Ramos (cell line): ENCODE results near the gene YWHAG.
"Not testable (repeated sequence)": the region's sequence is repeated elsewhere in the genome, so short reads cannot be mapped to it uniquely, and the experiment has no call there.

Experiments used
- in situ Hi-C: fragments of 300-500 bp; cut with MboI; formaldehyde crosslinking; loops from one replicate; pipeline ENCODE4 v1.14.3; 2022; ENCODE audit warnings: low sequenced_read_pairs; ENCODE audit not compliant: unreplicated experiment

The YWHAG gene

DNA sequence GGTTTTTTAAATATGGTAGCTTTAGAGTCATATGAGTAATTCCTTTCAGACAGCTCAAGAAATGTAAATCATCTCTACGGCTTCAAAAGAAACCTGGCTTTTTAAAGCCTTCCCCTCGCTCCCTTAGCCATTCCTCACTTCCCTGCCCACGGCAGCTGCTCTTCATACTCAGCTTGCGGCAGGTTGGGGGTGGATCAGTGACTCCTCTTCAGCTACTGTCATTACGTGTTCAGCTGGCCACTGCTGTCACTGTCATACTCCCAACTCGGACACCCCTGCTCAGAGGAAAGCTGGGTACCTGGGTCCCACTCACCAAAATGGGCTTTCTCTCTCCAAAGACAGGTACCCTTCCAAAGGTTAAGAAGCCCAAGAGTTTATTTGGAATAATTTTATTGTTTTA lies 6.6 kb downstream of the YWHAG start:
- in situ Hi-C loops = no loop called here

GRCh38 chr7:76351372-76351771 lies 7.4 kb downstream of the YWHAG start:
- in situ Hi-C loops = no loop called here

DNA sequence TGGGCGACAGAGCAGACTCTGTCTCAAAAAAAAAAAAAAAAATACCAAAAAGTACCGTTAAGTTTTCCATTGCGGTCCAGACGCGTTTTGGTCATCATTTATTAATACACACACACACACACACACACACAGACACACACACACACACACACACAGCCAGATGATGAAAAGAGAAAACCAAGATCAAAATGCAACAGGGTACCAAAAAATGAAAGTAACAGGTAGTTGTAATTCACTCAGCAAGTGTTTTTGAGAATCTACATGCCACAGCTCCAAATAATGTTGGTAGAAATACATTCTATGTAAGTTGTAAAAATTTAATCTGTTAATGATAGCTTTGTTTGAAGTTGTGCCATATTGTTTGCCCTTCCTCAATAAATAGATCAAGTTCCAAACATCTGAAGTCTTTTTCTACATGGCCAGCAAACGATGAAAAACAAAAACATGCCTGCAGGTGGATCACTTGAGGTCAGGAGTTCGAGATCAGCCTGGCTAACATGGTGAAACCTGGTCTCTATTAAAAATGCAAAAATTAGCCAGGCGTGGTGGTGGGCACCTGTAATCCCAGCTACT lies 9.4 kb downstream of the YWHAG start:
- in situ Hi-C loops = no loop called here

GRCh38 chr7:76347710-76348109 lies 11.1 kb downstream of the YWHAG start:
- in situ Hi-C loops = no loop called here

GRCh38 chr7:76346778-76347177 lies 12.0 kb downstream of the YWHAG start:
- in situ Hi-C loops = no loop called here

GRCh38 chr7:76346097-76346496 lies 12.7 kb downstream of the YWHAG start:
- in situ Hi-C loops = no loop called here

DNA sequence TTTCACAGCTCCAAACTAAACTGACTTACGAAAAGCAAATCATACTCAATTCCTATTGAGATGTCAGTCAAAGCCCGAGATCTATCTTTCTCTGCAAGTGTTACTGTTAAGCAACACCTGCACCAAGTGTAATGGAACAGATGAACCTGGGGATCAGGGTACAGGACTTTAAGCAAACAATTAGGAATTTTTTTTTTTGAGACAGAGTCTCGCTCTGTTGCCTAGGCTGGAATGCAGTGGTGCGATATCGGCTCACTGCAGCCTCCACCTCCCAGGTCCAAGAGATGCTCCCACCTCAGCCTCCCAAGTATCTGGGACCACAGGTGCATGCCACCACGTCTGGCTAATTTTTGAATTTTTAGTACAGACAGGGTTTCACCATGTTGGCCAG lies 14.9 kb downstream of the YWHAG start:
- in situ Hi-C loops = no loop called here

GRCh38 chr7:76343294-76343930 lies 15.4 kb downstream of the YWHAG start:
- in situ Hi-C loops = no loop called here

DNA sequence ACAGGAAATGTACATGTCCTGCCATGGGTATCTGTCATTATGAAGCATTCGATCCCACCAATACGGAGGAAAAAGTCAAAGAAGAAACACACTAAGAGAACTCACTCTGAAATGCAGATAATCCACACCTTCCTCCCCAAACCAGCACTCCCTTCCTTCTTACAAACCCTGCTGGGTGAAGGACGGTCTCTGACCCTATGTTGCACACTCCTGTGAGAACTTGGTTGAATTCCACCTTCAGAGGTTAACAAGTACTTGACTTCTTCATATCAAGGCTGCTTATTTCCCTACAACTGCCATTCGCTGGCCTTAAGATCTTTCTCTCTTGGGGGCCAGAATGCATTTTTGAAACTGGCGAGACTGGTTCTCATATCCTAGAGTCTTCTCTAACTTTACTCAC lies 16.6 kb downstream of the YWHAG start:
- in situ Hi-C loops = no loop called here

DNA sequence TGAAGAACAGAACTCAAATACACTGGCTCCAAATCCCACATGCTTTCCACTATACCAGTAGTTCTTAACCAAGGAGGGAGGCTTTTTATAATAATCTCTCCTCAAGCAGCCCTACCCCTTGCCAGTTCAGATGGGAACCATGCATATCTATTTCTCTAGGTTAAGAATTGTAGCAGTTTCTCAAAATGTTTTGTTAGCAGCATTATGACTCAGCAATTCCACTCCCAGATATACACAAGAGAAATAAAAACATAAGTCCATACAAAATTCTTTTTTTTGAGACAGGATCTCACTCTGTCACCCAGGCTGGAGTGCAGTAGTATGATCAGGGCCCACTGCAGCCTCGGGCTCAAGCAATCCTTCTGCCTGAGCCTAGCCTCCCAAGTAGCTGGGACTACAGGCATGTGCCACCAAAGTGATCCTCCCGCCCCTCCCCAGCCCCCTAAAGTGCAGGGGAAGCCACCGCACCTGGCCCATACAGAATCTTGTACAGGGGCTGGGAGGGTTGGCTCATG lies 18.1 kb downstream of the YWHAG start:
- in situ Hi-C loops = no loop called here

GRCh38 chr7:76338298-76339084 lies 20.3 kb downstream of the YWHAG start:
- in situ Hi-C loops = no loop called here

DNA sequence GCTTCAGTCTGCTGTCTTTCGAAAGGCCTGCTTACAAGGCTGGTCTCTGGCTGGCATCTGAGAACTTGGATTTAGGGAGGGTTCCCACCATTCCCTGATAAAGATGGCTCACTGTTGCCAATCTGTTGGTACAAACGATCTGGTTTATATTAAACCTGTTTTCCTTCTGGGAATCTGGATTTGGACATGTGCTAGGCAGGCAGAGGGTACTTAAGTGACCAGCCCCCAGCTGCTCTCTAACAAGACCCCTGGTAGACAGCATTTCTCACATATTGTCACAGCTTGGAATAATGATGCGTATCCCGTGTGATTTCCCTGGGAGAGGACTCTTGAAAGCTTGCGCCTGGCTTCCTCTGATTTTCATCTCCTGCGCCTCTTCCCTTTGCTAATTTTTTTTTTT lies 21.6 kb downstream of the YWHAG start:
- in situ Hi-C loops = no loop called here

GRCh38 chr7:76336094-76336493 lies 22.7 kb downstream of the YWHAG start:
- in situ Hi-C loops = no loop called here

DNA sequence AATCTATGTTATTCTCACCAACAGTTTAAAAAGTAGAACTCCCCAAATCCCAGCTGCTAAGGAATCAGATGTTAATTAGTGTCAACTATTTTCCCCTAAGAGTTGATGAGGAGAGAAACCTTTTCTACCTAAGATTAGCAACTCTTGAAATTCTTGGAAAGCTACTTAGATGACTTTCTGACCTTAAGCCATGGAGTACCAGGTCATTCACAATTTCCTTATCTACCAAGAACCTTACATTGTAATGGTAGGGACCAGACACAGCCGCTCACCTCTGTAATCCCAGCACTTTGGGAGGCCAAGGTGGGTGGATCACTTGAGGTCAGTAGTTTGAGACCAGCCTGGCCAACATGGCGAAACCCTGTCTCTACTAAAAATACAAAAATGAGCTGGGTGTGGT lies 23.4 kb downstream of the YWHAG start:
- in situ Hi-C loops = not testable (repeated sequence)

GRCh38 chr7:76334320-76334967 lies 24.3 kb downstream of the YWHAG start:
- in situ Hi-C loops = no loop called here

DNA sequence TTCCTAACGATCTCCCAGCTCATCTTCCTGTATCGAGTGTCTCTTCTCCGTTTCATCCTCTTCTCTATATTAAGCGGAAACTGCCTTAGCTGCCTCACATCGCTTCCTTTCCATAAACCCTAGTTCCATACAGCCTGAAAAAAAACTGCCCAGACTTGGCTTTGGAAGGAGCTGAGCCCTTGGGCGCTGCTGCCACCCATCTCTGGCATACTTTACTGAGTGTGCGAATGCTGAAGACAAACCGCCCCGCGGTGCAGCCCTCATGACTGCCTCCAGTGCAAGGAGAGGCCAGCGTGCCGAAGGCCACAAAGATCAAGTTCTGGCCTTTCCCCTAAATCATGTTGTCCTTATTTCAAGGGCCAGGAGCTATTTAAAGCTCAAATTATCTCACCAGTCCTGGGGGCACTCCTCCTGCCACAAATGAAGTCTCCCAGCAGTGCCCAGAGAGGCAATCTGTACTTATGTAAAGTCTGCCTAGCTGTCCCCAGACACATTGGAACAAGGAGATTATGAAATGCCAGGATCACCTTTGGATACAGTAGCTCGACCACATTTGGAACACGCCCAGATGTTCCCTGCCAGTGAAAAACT lies 25.2 kb downstream of the YWHAG start:
- in situ Hi-C loops = no loop called here

DNA sequence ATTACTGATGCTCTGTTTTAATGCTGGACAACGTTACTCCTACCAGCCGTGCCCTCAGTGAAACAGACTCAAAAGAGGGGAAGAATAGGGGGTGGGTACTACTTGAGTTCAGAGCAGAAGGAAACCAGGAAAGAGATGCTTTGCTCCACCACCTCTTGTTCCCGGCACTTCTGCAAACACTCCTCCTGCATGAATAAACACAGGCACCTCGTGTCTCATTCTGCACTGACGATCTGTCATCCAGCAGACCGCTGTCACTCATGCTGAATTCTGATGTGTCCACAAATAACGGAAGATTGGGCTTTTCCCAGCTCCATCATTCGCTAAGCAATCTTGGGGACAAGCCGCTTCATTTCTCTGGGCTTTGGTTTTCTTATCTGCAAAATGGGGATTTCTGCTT lies 26.7 kb downstream of the YWHAG start:
- in situ Hi-C loops = no loop called here

DNA sequence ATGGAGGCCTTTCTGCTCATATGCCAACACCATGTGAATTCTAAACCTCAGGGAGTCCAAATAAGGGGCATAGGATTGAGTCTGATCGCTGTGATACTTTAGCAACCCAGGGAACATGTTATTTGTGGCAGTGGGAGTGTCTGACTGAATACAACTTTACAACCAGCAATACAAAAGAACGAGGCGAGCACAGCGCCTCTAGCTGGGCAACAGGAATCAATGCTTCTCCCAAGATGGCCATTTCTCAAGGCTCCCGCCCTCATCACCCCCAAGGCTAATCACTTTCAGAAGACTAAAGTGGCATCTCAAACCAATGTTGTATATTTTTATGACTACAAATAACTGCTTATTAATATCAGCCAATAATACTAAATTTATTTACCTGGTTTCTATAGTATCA lies 28.1 kb downstream of the YWHAG start:
- in situ Hi-C loops = no loop called here

- in situ Hi-C loops = no loop called here
These were observed 28.5 kb downstream of the YWHAG start for GRCh38 chr7:76330261-76330660.

- in situ Hi-C loops = no loop called here
These were observed 29.3 kb downstream of the YWHAG start for GRCh38 chr7:76329479-76329878.

- in situ Hi-C loops = no loop called here
These were observed 30.4 kb downstream of the YWHAG start for GRCh38 chr7:76328389-76328788.
